Raji (cell line): ENCODE data around the gene KCNJ8.

Experiments used
- POLR2A ChIP-seq: IDR thresholded peaks from 2 replicates; pipeline ENCODE4 v1.6.1; 2011; ENCODE audit warnings: low read depth, low read length, control low read depth; ENCODE audit not compliant: insufficient read depth

Gene KCNJ8

GRCh38 chr12:21795648-21796328, 21.3 kb upstream of the KCNJ8 start:
- TF ChIP-seq POLR2A = no peak

- TF ChIP-seq POLR2A = no peak
Observed at GRCh38 chr12:21788089-21788983, 13.8 kb upstream of the KCNJ8 start.

GRCh38 chr12:21786041-21786531, 11.6 kb upstream of the KCNJ8 start:
- no peak for TF ChIP-seq POLR2A

GRCh38 chr12:21780786-21781185, 6.3 kb upstream of the KCNJ8 start:
- TF ChIP-seq POLR2A = no peak

GRCh38 chr12:21776175-21776574, 1.7 kb upstream of the KCNJ8 start:
- no peak for TF ChIP-seq POLR2A

GRCh38 chr12:21775133-21775820, 771 bp upstream of the KCNJ8 start:
- TF ChIP-seq POLR2A = no peak

GRCh38 chr12:21773806-21774205, 700 bp downstream of the KCNJ8 start:
- no peak for TF ChIP-seq POLR2A

GRCh38 chr12:21773263-21773741, 1.2 kb downstream of the KCNJ8 start:
- no peak for TF ChIP-seq POLR2A

- TF ChIP-seq POLR2A = no peak
Observed at GRCh38 chr12:21771311-21771710, 3.2 kb downstream of the KCNJ8 start.

GRCh38 chr12:21769307-21769706, 5.2 kb downstream of the KCNJ8 start:
- no peak for TF ChIP-seq POLR2A

GRCh38 chr12:21766403-21766802, 8.1 kb downstream of the KCNJ8 start:
- no peak for TF ChIP-seq POLR2A

GRCh38 chr12:21764950-21765349, 9.6 kb downstream of the KCNJ8 start:
- TF ChIP-seq POLR2A = no peak

GRCh38 chr12:21764065-21764464, 10.4 kb downstream of the KCNJ8 start:
- no peak for TF ChIP-seq POLR2A

GRCh38 chr12:21763531-21763930, 11.0 kb downstream of the KCNJ8 start:
- TF ChIP-seq POLR2A = no peak

- TF ChIP-seq POLR2A = no peak
Observed at GRCh38 chr12:21759737-21760136, 14.8 kb downstream of the KCNJ8 start.
